ENCODE measurements around the gene SDHA. TPM values are rescaled to one million over a fixed set of nuclear protein-coding genes. Genes with fewer than 3 reads are reported as not detected.

Gene SDHA
- total RNA-seq, 1 experiment from 2014 or later = 134 TPM

DNA sequence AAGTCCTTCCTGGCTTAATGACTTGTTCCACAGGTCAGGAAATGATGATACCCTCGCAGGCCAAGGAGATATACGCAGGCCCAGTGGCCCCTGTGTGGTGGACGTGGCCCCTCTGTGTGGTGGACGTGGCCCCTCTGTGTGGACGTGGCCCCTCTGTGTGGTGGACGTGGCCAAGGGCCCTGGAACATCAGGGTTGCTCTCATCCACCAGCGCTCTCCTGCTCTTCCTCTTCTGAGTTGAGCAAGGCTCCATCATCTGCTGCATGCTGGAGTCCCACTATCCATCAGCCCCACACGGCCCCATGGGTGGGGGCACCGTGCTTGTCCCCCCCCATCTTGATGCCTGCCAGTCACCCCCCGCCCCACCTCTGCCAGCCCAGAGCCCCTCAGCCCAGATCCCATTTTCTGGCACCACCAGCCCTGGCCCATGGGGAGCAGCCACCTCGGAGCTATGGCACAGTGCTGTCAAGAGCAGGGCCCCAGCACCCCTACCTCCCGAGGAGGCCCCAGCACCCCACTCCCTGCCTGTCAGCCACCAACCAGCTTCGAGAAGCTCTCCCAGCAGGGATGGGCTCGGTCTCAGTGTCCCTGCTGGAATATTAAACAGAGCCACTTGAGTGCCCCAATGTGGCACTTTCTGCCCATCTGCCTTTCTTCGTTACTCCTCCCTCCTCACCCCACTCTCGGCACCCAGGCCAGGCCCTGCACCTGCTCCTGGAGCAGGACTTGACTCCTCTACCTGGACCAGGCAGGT, 18.7 kb upstream of the SDHA start:
- Histone ChIP-seq H3K9me3 (ENCODE audit: control insufficient read depth in 1 of 2, insufficient read depth in 1 of 2, low read depth in 1 of 2, low read length in 2 of 2) (no peaks in the 10 kb centered on the region), H3K36me3 (ENCODE audit: control insufficient read depth in 1 of 2, insufficient read depth in 2 of 2, low read length in 2 of 2) (no peaks in the 10 kb centered on the region; a peak in 2 of 4 replicates), H2AFZ (ENCODE audit: low read depth, low read length, poor library complexity, severe bottlenecking) (no peak overlapping the region), H3K9me2 (ENCODE audit: insufficient read depth) (no peaks in the 10 kb centered on the region), H4K20me1 (ENCODE audit: insufficient read depth) (no peaks in the 10 kb centered on the region), H3K9ac (ENCODE audit: low read length) (no peak overlapping the region), H3K4me3 (replicated peaks in 1 of 2; ENCODE audit: low read depth in 1 of 2, low read length in 2 of 2) (no peak overlapping the region), H3K4me2 (ENCODE audit: low read length) (no peak overlapping the region), H3K4me1 (ENCODE audit: control insufficient read depth in 1 of 2, insufficient read depth in 2 of 2, low read length in 2 of 2) (no peaks in the 10 kb centered on the region), H3K27me3 (ENCODE audit: insufficient read depth, low read length) (no peaks in the 10 kb centered on the region), H3K79me2 (ENCODE audit: insufficient read depth, low read length) (no peaks in the 10 kb centered on the region), H3K27ac (ENCODE audit: low read depth, low read length) (no peak overlapping the region)
- POLR2A ChIA-PET = no interaction called here
- ATAC-seq (no peak), DNase-seq (ENCODE audit: low read depth, low spot score) (no peak)
- intact Hi-C loops (cut with micrococcal nuclease) = no loop called here
- TF ChIP-seq CBX3 (IDR thresholded peaks at IDR 0.05; ENCODE audit: low read depth) (no peak), JUND (IDR thresholded peaks at IDR 0.05) (no peak), TCF7L2 (IDR thresholded peaks at IDR 0.05; ENCODE audit: borderline replicate concordance, extremely low read depth, insufficient read depth, insufficient read length) (no peak), CEBPB (IDR thresholded peaks at IDR 0.05; ENCODE audit: low read depth) (no peak), YY1 (IDR thresholded peaks at IDR 0.05; ENCODE audit: extremely low read depth, insufficient replicate concordance, low read depth, low read length) (no peak), POLR2A (IDR thresholded peaks at IDR 0.05; ENCODE audit: borderline replicate concordance, extremely low read depth, insufficient read depth, insufficient read length) (no peak), SP1 (IDR thresholded peaks at IDR 0.05; ENCODE audit: low read depth) (no peak), EGR1 (IDR thresholded peaks at IDR 0.05; ENCODE audit: low read depth) (no peak), ELF1 (IDR thresholded peaks at IDR 0.05; ENCODE audit: borderline replicate concordance, low read depth) (no peak), EZH2phosphoT487 (IDR thresholded peaks at IDR 0.05; ENCODE audit: borderline replicate concordance) (no peak), FOSL1 (IDR thresholded peaks at IDR 0.05; ENCODE audit: low read depth) (no peak), ZFX (IDR thresholded peaks at IDR 0.05) (no peak)
- TF ChIP-seq, protein P1, sequence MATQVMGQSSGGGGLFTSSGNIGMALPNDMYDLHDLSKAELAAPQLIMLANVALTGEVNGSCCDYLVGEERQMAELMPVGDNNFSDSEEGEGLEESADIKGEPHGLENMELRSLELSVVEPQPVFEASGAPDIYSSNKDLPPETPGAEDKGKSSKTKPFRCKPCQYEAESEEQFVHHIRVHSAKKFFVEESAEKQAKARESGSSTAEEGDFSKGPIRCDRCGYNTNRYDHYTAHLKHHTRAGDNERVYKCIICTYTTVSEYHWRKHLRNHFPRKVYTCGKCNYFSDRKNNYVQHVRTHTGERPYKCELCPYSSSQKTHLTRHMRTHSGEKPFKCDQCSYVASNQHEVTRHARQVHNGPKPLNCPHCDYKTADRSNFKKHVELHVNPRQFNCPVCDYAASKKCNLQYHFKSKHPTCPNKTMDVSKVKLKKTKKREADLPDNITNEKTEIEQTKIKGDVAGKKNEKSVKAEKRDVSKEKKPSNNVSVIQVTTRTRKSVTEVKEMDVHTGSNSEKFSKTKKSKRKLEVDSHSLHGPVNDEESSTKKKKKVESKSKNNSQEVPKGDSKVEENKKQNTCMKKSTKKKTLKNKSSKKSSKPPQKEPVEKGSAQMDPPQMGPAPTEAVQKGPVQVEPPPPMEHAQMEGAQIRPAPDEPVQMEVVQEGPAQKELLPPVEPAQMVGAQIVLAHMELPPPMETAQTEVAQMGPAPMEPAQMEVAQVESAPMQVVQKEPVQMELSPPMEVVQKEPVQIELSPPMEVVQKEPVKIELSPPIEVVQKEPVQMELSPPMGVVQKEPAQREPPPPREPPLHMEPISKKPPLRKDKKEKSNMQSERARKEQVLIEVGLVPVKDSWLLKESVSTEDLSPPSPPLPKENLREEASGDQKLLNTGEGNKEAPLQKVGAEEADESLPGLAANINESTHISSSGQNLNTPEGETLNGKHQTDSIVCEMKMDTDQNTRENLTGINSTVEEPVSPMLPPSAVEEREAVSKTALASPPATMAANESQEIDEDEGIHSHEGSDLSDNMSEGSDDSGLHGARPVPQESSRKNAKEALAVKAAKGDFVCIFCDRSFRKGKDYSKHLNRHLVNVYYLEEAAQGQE (IDR thresholded peaks at IDR 0.05; ENCODE audit: low read depth) = no peak
- TF ChIP-seq, protein P2, sequence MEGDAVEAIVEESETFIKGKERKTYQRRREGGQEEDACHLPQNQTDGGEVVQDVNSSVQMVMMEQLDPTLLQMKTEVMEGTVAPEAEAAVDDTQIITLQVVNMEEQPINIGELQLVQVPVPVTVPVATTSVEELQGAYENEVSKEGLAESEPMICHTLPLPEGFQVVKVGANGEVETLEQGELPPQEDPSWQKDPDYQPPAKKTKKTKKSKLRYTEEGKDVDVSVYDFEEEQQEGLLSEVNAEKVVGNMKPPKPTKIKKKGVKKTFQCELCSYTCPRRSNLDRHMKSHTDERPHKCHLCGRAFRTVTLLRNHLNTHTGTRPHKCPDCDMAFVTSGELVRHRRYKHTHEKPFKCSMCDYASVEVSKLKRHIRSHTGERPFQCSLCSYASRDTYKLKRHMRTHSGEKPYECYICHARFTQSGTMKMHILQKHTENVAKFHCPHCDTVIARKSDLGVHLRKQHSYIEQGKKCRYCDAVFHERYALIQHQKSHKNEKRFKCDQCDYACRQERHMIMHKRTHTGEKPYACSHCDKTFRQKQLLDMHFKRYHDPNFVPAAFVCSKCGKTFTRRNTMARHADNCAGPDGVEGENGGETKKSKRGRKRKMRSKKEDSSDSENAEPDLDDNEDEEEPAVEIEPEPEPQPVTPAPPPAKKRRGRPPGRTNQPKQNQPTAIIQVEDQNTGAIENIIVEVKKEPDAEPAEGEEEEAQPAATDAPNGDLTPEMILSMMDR (IDR thresholded peaks at IDR 0.05 in 2 of 3, conservative IDR thresholded peaks at IDR 0.05 in 1 of 3; ENCODE audit: borderline replicate concordance in 1 of 3, insufficient read depth in 1 of 3, low read depth in 2 of 3, low read length in 2 of 3) = no peak
- TF ChIP-seq, protein P3, sequence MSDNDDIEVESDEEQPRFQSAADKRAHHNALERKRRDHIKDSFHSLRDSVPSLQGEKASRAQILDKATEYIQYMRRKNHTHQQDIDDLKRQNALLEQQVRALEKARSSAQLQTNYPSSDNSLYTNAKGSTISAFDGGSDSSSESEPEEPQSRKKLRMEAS (IDR thresholded peaks at IDR 0.05) = no peak
- RAD21 ChIA-PET (ENCODE audit: low non-redundant PET in 1 of 2, low total read pairs in 2 of 2, uncharacterized antibody in 2 of 2, unreplicated experiment in 2 of 2) = no interaction called here
- BruUV-seq (replicated peaks) = no TSS peak
- CTCF ChIA-PET = no interaction called here

Measured in HCT116 (cell line).